Measurements from ENCODE around the gene DNAJC24.
"Not testable (repeated sequence)": the region's sequence is repeated elsewhere in the genome, so short reads cannot be mapped to it uniquely, and the experiment has no call there.

The DNAJC24 gene

GRCh38 chr11:31369348-31370329 lies at the start of gene DNAJC24, which contains the start of gene DCDC1:
DNAJC24 (plus strand) TSS chr11:31369860; CDS start chr11:31370749, 889 bp downstream.
DCDC1 (minus strand) TSS chr11:31369739; CDS start chr11:31328280, 41,459 bp downstream.
- peak within 1 kb of the TSS; percentile 67 for H3K27ac ChIP-seq
- no peak for TF ChIP-seq ZFX (IDR thresholded peaks at IDR 0.05; ENCODE audit: borderline replicate concordance)
- TF ChIP-seq, protein P1, sequence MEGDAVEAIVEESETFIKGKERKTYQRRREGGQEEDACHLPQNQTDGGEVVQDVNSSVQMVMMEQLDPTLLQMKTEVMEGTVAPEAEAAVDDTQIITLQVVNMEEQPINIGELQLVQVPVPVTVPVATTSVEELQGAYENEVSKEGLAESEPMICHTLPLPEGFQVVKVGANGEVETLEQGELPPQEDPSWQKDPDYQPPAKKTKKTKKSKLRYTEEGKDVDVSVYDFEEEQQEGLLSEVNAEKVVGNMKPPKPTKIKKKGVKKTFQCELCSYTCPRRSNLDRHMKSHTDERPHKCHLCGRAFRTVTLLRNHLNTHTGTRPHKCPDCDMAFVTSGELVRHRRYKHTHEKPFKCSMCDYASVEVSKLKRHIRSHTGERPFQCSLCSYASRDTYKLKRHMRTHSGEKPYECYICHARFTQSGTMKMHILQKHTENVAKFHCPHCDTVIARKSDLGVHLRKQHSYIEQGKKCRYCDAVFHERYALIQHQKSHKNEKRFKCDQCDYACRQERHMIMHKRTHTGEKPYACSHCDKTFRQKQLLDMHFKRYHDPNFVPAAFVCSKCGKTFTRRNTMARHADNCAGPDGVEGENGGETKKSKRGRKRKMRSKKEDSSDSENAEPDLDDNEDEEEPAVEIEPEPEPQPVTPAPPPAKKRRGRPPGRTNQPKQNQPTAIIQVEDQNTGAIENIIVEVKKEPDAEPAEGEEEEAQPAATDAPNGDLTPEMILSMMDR (IDR thresholded peaks at IDR 0.05) = no peak

- H3K27ac ChIP-seq = not testable (repeated sequence)
These were observed 48.2 kb upstream of the DNAJC24 start for GRCh38 chr11:31321494-31321893.

DNA sequence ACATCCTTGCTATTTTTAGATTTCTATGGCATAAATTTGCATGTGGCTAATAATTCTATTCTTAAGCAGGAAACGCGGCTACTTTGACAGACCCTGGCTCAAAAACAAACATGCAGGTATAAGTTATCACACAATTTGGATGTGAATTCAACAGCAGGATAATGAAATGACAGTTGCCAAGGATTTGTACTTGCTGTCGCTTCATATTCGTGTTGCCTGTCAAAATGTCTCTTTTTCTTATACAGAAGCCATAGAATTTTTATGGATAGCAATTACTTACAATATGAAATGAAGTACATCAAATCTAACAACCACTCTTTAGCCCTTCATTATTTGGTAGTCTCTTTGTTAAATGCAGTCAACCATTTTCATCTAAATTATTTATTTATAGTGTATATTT lies 46.5 kb upstream of the DNAJC24 start:
- H3K27ac ChIP-seq = no peak overlapping the region
- no peak for TF ChIP-seq ZFX (IDR thresholded peaks at IDR 0.05; ENCODE audit: borderline replicate concordance)
- TF ChIP-seq, protein P1 (IDR thresholded peaks at IDR 0.05) = no peak

GRCh38 chr11:31325160-31325559 lies 44.5 kb upstream of the DNAJC24 start:
- no peak for TF ChIP-seq ZFX (IDR thresholded peaks at IDR 0.05; ENCODE audit: borderline replicate concordance)
- TF ChIP-seq, protein P1 (IDR thresholded peaks at IDR 0.05) = no peak
- H3K27ac ChIP-seq = no peak overlapping the region

DNA sequence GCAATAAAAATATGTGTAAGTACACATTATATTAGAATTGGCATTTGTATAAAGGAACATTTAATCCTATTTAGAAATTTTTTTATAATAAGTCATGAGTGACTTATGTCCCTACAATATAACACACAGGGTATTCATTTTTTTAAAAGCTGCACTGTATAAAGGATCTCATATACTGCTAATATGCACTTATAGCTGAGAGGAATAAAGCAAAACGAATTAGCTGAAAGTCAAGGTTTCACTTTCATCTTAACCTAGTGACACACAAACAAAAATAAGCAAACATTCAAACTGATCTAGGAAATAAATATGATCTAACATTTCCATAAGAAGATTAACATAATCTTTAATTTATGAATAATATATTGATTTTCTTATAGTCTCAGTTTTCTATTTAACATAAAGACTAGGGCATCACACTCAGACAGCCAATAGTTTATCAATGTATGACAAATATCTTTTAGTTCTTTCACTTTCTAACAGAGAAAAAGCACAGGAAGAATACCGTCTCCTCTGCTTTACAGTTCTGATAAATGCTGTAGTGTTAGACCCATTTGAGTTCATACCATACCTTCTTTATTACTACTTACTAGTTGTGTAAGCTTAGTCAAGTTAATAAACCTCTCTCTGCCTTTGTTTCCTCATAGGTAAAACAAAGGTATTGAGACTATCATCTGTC lies 43.1 kb upstream of the DNAJC24 start:
- no peak overlapping the region for H3K27ac ChIP-seq
- TF ChIP-seq ZFX (IDR thresholded peaks at IDR 0.05; ENCODE audit: borderline replicate concordance) = no peak
- TF ChIP-seq, protein P1 (IDR thresholded peaks at IDR 0.05) = no peak

DNA sequence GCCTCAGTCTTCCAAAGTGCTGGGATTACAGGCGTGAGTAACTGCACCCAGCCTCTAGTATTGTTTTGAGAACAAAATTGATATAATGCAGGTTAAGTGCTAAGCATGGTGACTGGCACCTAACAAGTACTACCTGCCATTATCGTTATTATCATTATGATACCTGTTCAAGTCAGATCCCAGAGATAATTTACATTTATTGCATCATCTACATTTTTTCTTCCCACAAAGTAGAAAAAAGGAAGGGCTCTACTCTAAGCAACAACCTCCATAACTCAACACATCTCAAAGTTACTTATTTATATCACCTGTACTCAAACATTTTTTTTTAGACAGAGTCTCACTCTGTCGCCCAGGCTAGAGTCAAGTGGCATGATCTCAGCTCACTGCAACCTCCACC lies 42.2 kb upstream of the DNAJC24 start:
- TF ChIP-seq, protein P1 (IDR thresholded peaks at IDR 0.05) = no peak
- TF ChIP-seq ZFX (IDR thresholded peaks at IDR 0.05; ENCODE audit: borderline replicate concordance) = no peak
- no peak overlapping the region for H3K27ac ChIP-seq

GRCh38 chr11:31328697-31329096 lies 41.0 kb upstream of the DNAJC24 start:
- TF ChIP-seq, protein P1 (IDR thresholded peaks at IDR 0.05) = no peak
- no peak for TF ChIP-seq ZFX (IDR thresholded peaks at IDR 0.05; ENCODE audit: borderline replicate concordance)
- no peak overlapping the region for H3K27ac ChIP-seq
